Neural cell (in vitro differentiated cells): Measurements from ENCODE around the gene FBXW8. TPM values are rescaled to one million over a fixed set of nuclear protein-coding genes. Genes with fewer than 3 reads are reported as not detected.

ENCODE experiments used
- H2AFZ ChIP-seq: fragments of 200-600, 300-800 bp; sonication (generic), shearing (Covaris generic); 2 replicates; pipeline ENCODE4 v1.6.0; 2014; ENCODE audit warnings: low read depth, mild to moderate bottlenecking, antibody characterized with exemption, low read length, moderate library complexity
- H3F3A ChIP-seq: fragments of 200-600 bp; shearing (Covaris generic); 2 replicates; pipeline ENCODE4 v1.6.1; 2016; ENCODE audit warnings: mild to moderate bottlenecking, moderate library complexity, mixed read lengths, antibody characterized with exemption, low read length; ENCODE audit not compliant: insufficient read depth, poor library complexity, severe bottlenecking
- H3K27ac ChIP-seq: fragments of 200-600, 300-800 bp; sonication (generic), shearing (Covaris generic); 2 replicates; pipeline ENCODE4 v1.5.1; 2014; ENCODE audit warnings: mild to moderate bottlenecking, low read length, moderate library complexity
- H3K27me3 ChIP-seq: fragments of 300-800, 200-600 bp; sonication (generic), shearing (Covaris generic); 2 replicates; pipeline ENCODE4 v1.6.0; 2014; ENCODE audit warnings: mild to moderate bottlenecking, low read depth, low read length, moderate library complexity; ENCODE audit not compliant: insufficient read depth
- H3K36me3 ChIP-seq: fragments of 300-800, 200-600 bp; sonication (generic), shearing (Covaris generic); 2 replicates; pipeline ENCODE4 v1.5.1; 2014; ENCODE audit warnings: mild to moderate bottlenecking, antibody characterized with exemption, low read length, moderate library complexity; ENCODE audit not compliant: insufficient read depth
- H3K4me2 ChIP-seq: fragments of 300-800, 200-600 bp; sonication (generic), shearing (Covaris generic); 2 replicates; pipeline ENCODE4 v1.6.0; 2014; ENCODE audit warnings: mild to moderate bottlenecking, low read length
- H3K4me3 ChIP-seq: fragments of 300-800, 200-600 bp; sonication (generic), shearing (Covaris generic); 2 replicates; pipeline ENCODE4 v1.5.1; 2014; ENCODE audit warnings: mild to moderate bottlenecking, low read length, moderate library complexity
- H3K79me2 ChIP-seq: fragments of 200-600 bp; shearing (Covaris generic); replicated peaks from 2 replicates; pipeline ENCODE4 v1.6.0; 2014; ENCODE audit warnings: mild to moderate bottlenecking, low read length, moderate library complexity; ENCODE audit not compliant: insufficient read depth
- H3K9ac ChIP-seq: fragments of 300-800, 200-600 bp; sonication (generic), shearing (Covaris generic); 2 replicates; pipeline ENCODE4 v1.6.1; 2016; ENCODE audit warnings: mild to moderate bottlenecking, low read length, mixed read lengths
- H3K9me2 ChIP-seq: fragments of 200-600 bp; shearing (Covaris generic); 2 replicates; pipeline ENCODE4 v1.6.1; 2016; ENCODE audit warnings: mild to moderate bottlenecking, low read length, mixed read lengths; ENCODE audit not compliant: insufficient read depth
- H3K9me3 ChIP-seq: fragments of 200-600, 300-800 bp; sonication (generic), shearing (Covaris generic); 2 replicates; pipeline ENCODE4 v1.6.1; 2016; ENCODE audit warnings: mild to moderate bottlenecking, mixed run types, low read length, moderate library complexity, mixed read lengths
- H4K20me1 ChIP-seq: fragments of 200-600 bp; shearing (Covaris generic); 2 replicates; pipeline ENCODE4 v1.6.1; 2016; ENCODE audit warnings: mild to moderate bottlenecking, mixed run types; ENCODE audit not compliant: insufficient read depth
- CTCF ChIP-seq: fragments of 450-650 bp; IDR thresholded peaks from 2 replicates; pipeline ENCODE4 v1.5.1; 2014; ENCODE audit warnings: antibody characterized with exemption, mild to moderate bottlenecking, moderate library complexity; ENCODE audit not compliant: poor library complexity, severe bottlenecking
- EP300 ChIP-seq: fragments of 450-650 bp; conservative IDR thresholded peaks from 2 replicates; pipeline ENCODE4 v1.6.1; 2014; ENCODE audit warnings: antibody characterized with exemption, mild to moderate bottlenecking, moderate library complexity; ENCODE audit not compliant: poor library complexity, severe bottlenecking
- EZH2 ChIP-seq: fragments of 200-600, 300-800 bp; shearing (Covaris generic), sonication (generic); IDR thresholded peaks from 2 replicates; pipeline ENCODE4 v1.6.1; 2014; ENCODE audit warnings: antibody characterized with exemption, low read length, borderline replicate concordance, mild to moderate bottlenecking; ENCODE audit not compliant: insufficient read depth, poor library complexity, severe bottlenecking
- MXI1 ChIP-seq: fragments of 450-650 bp; conservative IDR thresholded peaks from 2 replicates; pipeline ENCODE4 v1.6.1; 2014; ENCODE audit warnings: antibody characterized with exemption, mild to moderate bottlenecking; ENCODE audit not compliant: poor library complexity, severe bottlenecking
- POLR2AphosphoS5 ChIP-seq: IDR thresholded peaks from 2 replicates; pipeline ENCODE4 v1.6.1; 2012
- RAD21 ChIP-seq: fragments of 450-650 bp; conservative IDR thresholded peaks from 2 replicates; pipeline ENCODE4 v1.6.1; 2014; ENCODE audit warnings: antibody characterized with exemption, mild to moderate bottlenecking, moderate library complexity
- REST ChIP-seq: IDR thresholded peaks from 2 replicates; pipeline ENCODE4 v1.6.1; 2012; ENCODE audit warnings: borderline replicate concordance
- SMC3 ChIP-seq: fragments of 450-650 bp; conservative IDR thresholded peaks from 2 replicates; pipeline ENCODE4 v1.6.1; 2014; ENCODE audit warnings: antibody characterized with exemption, mild to moderate bottlenecking, moderate library complexity; ENCODE audit not compliant: poor library complexity
- TAF1 ChIP-seq: IDR thresholded peaks from 2 replicates; pipeline ENCODE4 v1.6.1; 2012; ENCODE audit warnings: low read depth
- polyA plus RNA-seq: library from polyadenylated mRNA; depleted of rRNA; stranded (reverse); fragments of >200 nt; gene quantifications from 2 replicates; pipeline ENCODE4 v1.2.3, GENCODE V29; 2014

FBXW8 gene
- polyA plus RNA-seq, 1 donor from 2014 or later: 5.6 TPM

GRCh38 chr12:117036046-117036445, 125.3 kb downstream of the FBXW8 start:
- Histone ChIP-seq H3K36me3 (no peaks in the 10 kb centered on the region), H3F3A (no peaks in the 10 kb centered on the region), H4K20me1 (no peaks in the 10 kb centered on the region), H3K4me3 (no peak overlapping the region), H3K27me3 (no peaks in the 10 kb centered on the region), H2AFZ (no peak overlapping the region), H3K79me2 (no peaks in the 10 kb centered on the region), H3K9me3 (no peaks in the 10 kb centered on the region), H3K9me2 (no peaks in the 10 kb centered on the region), H3K9ac (no peak overlapping the region), H3K4me2 (no peak overlapping the region), H3K27ac (no peak overlapping the region)
- TF ChIP-seq RAD21: no peak
- TF ChIP-seq EP300: no peak
- TF ChIP-seq EZH2: no peak
- no peak for TF ChIP-seq MXI1

- no peak overlapping the region for H3K4me2 ChIP-seq
- H3K27ac ChIP-seq: no peak overlapping the region
These were observed 125.8 kb downstream of the FBXW8 start for GRCh38 chr12:117036547-117036946.

More at GRCh38 chr12:117036547-117036946, 125.8 kb downstream of the FBXW8 start:
- Histone ChIP-seq H3K4me3 (no peak overlapping the region), H3K36me3 (no peaks in the 10 kb centered on the region), H4K20me1 (no peaks in the 10 kb centered on the region), H2AFZ (no peak overlapping the region), H3K9me3 (no peaks in the 10 kb centered on the region), H3K79me2 (no peaks in the 10 kb centered on the region), H3K9ac (no peak overlapping the region), H3F3A (no peaks in the 10 kb centered on the region), H3K27me3 (no peaks in the 10 kb centered on the region), H3K9me2 (no peaks in the 10 kb centered on the region)
- TF ChIP-seq SMC3: no peak
- TF ChIP-seq TAF1: no peak
- no peak for TF ChIP-seq REST
- TF ChIP-seq EZH2: no peak
- TF ChIP-seq RAD21: no peak
- TF ChIP-seq EP300: no peak
- no peak for TF ChIP-seq CTCF
- no peak for TF ChIP-seq MXI1
- TF ChIP-seq POLR2AphosphoS5: no peak
